Pancreas (tissue), 10 donors: ENCODE results near the gene FLT1. TPM values are rescaled to one million over a fixed set of nuclear protein-coding genes. Genes with fewer than 3 reads are reported as not detected.

Experiments
- ATAC-seq, 4 donors: fragments of 200-7000 bp; cut with Tn5 transposase; one replicate each; pipeline versions ENCODE4 v1.8.0 to v1.9.1; 2020; ENCODE audit warnings: mild to moderate bottlenecking in 4 of 4, moderate library complexity in 4 of 4
- DNase-seq, 6 donors: peaks; one replicate each; pipeline ENCODE4 v3.0.0-alpha.2; 2020
- FAIRE-seq: peaks from 2 replicates; lab custom pipeline; 2012; peaks lifted over from hg19 to GRCh38; lab: Jason Lieb, UNC
- H3K27ac ChIP-seq, 4 donors: fragments of 200-600 bp; sonication (generic); 1 replicate in 3 of 4; 2 replicates in 1 of 4; pipeline versions ENCODE4 v1.5.0 to v1.8.0; 2020
- H3K27me3 ChIP-seq, 4 donors: fragments of 200-600 bp; one replicate each; pipeline ENCODE4 v1.8.0; 2021
- H3K36me3 ChIP-seq, 3 donors: fragments of 200-600 bp; sonication (generic) in 1 of 3; one replicate each; pipeline versions ENCODE4 v1.5.0 to v1.8.0; 2020 to 2021
- H3K4me1 ChIP-seq, 3 donors: fragments of 200-600 bp; one replicate each; pipeline ENCODE4 v1.8.0; 2021
- H3K4me3 ChIP-seq, 4 donors: fragments of 200-600 bp; sonication (generic) in 2 of 4; one replicate each; pipeline versions ENCODE4 v1.5.0 to v1.8.0; 2020 to 2021
- H3K9me3 ChIP-seq, 4 donors: fragments of 200-600 bp; one replicate each; pipeline ENCODE4 v1.8.0; 2021
- CTCF ChIP-seq, 4 donors: fragments of 200-600 bp; sonication (generic) in 3 of 4; IDR thresholded peaks; one replicate each; pipeline versions ENCODE4 v1.5.0 to v1.8.0; 2021; ENCODE audit warnings: antibody characterized with exemption in 4 of 4
- WGBS, 2 donors: extraction: QIAGEN DNeasy Blood & Tissue Kit; methylation state at CpG; one replicate each; pipeline ENCODE4 v1.1.7; 2013; 5-methylcytosine and 5-hydroxymethylcytosine counted together
- intact Hi-C, 3 donors: fragments of 100-400 bp; cut with DNase I; formaldehyde crosslinking; loops; one replicate each; pipeline versions ENCODE4 v1.11.1 to v1.14.2; 2022
- polyA plus RNA-seq, 2 donors: library from polyadenylated mRNA; stranded (reverse); fragments of 200-250 nt; gene quantifications; one replicate each; pipeline ENCODE4 v1.2.3, GENCODE V29; 2013
- total RNA-seq, 6 donors: library from RNA; stranded (reverse); fragmentation: NEBNext Ultra II Directional in 4 of 6; extraction: Animal tissue kit (Norgen Biotek cat#: 25700) in 4 of 6; gene quantifications; one replicate each; pipeline versions ENCODE4 v1.2.1 to v1.2.4, GENCODE V29; 2021 to 2023
- donor health status: healthy with polysubstance abuse.
- donor health status: DM: no; HTN: no; CAD: no; lungs with moderate emphysema.
- donor health status: DM: no; HTN: no; CAD: no.
- donor health status: control.
- donor health status: control.
- donor health status: Bipolar disorder and iron deficiency.
- donor health status: DM: yes; HTN: yes; CAD: no.
- donor health status: DM: no; HTN: no; CAD: no.
- donor health status: DM: no; HTN: no; CAD: no.
- donor health status: DM: yes; HTN: yes; CAD: no.

The FLT1 gene
- total and polyA plus RNA-seq, 8 donors = 1.1 to 12.7 (median 8.1) TPM

GRCh38 chr13:28410096-28410495 lies 84.8 kb downstream of the FLT1 start:
- DNase-seq = no peak
- H3K4me3 ChIP-seq = no peak overlapping the region
- no peak overlapping the region for H3K27ac ChIP-seq
- no peak for TF ChIP-seq CTCF (IDR thresholded peaks at IDR 0.05)
- FAIRE-seq = no peak
- intact Hi-C loops = no loop called here
- no peaks in the 10 kb centered on the region for H3K4me1 ChIP-seq
- WGBS, 2 donors = 23 to 32% methylated on average over 2 of the region's 2 CpGs
- H3K36me3 ChIP-seq = no peaks in the 10 kb centered on the region
- H3K27me3 ChIP-seq = no peaks in the 10 kb centered on the region
- no peak for ATAC-seq
- no peaks in the 10 kb centered on the region for H3K9me3 ChIP-seq

- H3K4me3 ChIP-seq = no peak overlapping the region
- no peaks in the 10 kb centered on the region for H3K9me3 ChIP-seq
- FAIRE-seq (no peak), ATAC-seq (no peak), DNase-seq (no peak)
- H3K27ac ChIP-seq = no peak overlapping the region
- no peak for TF ChIP-seq CTCF (IDR thresholded peaks at IDR 0.05)
- no peaks in the 10 kb centered on the region for H3K4me1 ChIP-seq
- no peaks in the 10 kb centered on the region for H3K36me3 ChIP-seq
- no peaks in the 10 kb centered on the region for H3K27me3 ChIP-seq
- intact Hi-C loops = no loop called here
Measured at GRCh38 chr13:28409648-28410047, 85.3 kb downstream of the FLT1 start.

GRCh38 chr13:28408863-28409262 lies 86.1 kb downstream of the FLT1 start:
- H3K27me3 ChIP-seq = no peaks in the 10 kb centered on the region
- ATAC-seq (no peak), DNase-seq (no peak), FAIRE-seq (no peak)
- H3K4me3 ChIP-seq = no peak overlapping the region
- 41 to 50% methylated on average over 1 of the region's 1 CpG for WGBS, 2 donors
- no peaks in the 10 kb centered on the region for H3K36me3 ChIP-seq
- no peak overlapping the region for H3K27ac ChIP-seq
- no peak for TF ChIP-seq CTCF (IDR thresholded peaks at IDR 0.05)
- no peaks in the 10 kb centered on the region for H3K4me1 ChIP-seq
- intact Hi-C loops = no loop called here
- H3K9me3 ChIP-seq = no peaks in the 10 kb centered on the region

GRCh38 chr13:28408235-28408848 lies 86.6 kb downstream of the FLT1 start:
- H3K27me3 ChIP-seq = no peaks in the 10 kb centered on the region
- H3K4me3 ChIP-seq = no peak overlapping the region
- no peak overlapping the region for H3K27ac ChIP-seq
- DNase-seq (no peak), ATAC-seq (peak in 1 of 4 donors; percentile 25), FAIRE-seq (no peak)
- TF ChIP-seq CTCF (IDR thresholded peaks at IDR 0.05) = no peak
- no peaks in the 10 kb centered on the region for H3K9me3 ChIP-seq
- no peaks in the 10 kb centered on the region for H3K36me3 ChIP-seq
- intact Hi-C loops = no loop called here
- 10 to 12% methylated on average over 8 of the region's 8 CpGs for WGBS, 2 donors
- H3K4me1 ChIP-seq = no peaks in the 10 kb centered on the region

GRCh38 chr13:28406733-28407266 lies 88.1 kb downstream of the FLT1 start:
- no peak for DNase-seq
- intact Hi-C loops = no loop called here
- Histone ChIP-seq H3K4me3 (no peak overlapping the region), H3K36me3 (no peaks in the 10 kb centered on the region), H3K9me3 (no peaks in the 10 kb centered on the region), H3K4me1 (no peaks in the 10 kb centered on the region), H3K27me3 (no peaks in the 10 kb centered on the region), H3K27ac (no peak overlapping the region)
- no peak for ATAC-seq
- WGBS, 2 donors = 75 to 80% methylated on average over 13 of the region's 13 CpGs
- TF ChIP-seq CTCF (IDR thresholded peaks at IDR 0.05) = no peak
- no peak for FAIRE-seq
